Fibroblast of skin of back (primary cell): ENCODE measurements around the gene ADCY3.

Experiments
- DNase-seq: peaks from one replicate; pipeline ENCODE4 v3.0.0-alpha.2; 2013

Gene ADCY3

GRCh38 chr2:24925815-24926214 lies 5.8 kb upstream of the ADCY3 start:
- no peak for DNase-seq

GRCh38 chr2:24924732-24925131 lies 4.7 kb upstream of the ADCY3 start:
- no peak for DNase-seq

GRCh38 chr2:24924266-24924665 lies 4.2 kb upstream of the ADCY3 start:
- DNase-seq: no peak

GRCh38 chr2:24923106-24923505 lies 3.1 kb upstream of the ADCY3 start:
- no peak for DNase-seq

- DNase-seq: no peak
These were observed 2.5 kb upstream of the ADCY3 start for GRCh38 chr2:24922556-24922955.

DNA sequence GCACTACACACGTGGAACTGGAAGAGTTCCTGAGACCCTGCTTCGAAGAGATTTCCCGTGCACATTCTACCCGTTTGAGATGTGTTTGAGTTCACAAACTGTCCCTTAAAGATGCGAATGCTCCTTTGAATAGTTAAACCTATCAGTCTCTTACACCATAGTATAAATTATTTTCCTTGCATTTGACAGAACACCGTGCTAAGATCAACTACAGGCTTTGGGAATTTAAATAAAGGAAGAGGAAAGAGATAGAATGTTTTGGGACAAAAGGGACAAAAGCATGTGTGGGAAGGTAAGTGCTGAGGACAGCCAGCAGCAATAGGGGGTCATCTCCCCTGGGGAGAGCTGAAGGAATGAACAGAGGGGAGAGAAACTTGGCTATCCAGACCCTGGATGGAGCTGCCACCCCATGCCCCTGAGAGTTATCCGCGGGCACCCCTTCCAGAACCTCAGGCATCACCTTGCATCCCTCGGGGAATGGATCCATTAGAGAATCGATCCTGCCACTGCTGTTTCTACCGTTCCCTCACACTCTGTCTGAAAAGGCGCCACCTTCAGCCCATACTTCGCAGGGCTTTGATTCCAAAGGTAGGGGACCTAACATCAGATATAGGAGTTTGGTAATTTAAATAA lies 888 bp upstream of the ADCY3 start:
- DNase-seq: no peak

- no peak for DNase-seq
These were observed 435 bp downstream of the ADCY3 start for GRCh38 chr2:24919506-24920097.

GRCh38 chr2:24919037-24919505 lies 966 bp downstream of the ADCY3 start:
- peak; percentile 29 for DNase-seq

- DNase-seq: no peak
These were observed 1.6 kb downstream of the ADCY3 start for GRCh38 chr2:24918326-24919036.

- no peak for DNase-seq
These were observed 2.2 kb downstream of the ADCY3 start for GRCh38 chr2:24917731-24918325.

- no peak for DNase-seq
These were observed 3.0 kb downstream of the ADCY3 start for GRCh38 chr2:24917086-24917485.

DNA sequence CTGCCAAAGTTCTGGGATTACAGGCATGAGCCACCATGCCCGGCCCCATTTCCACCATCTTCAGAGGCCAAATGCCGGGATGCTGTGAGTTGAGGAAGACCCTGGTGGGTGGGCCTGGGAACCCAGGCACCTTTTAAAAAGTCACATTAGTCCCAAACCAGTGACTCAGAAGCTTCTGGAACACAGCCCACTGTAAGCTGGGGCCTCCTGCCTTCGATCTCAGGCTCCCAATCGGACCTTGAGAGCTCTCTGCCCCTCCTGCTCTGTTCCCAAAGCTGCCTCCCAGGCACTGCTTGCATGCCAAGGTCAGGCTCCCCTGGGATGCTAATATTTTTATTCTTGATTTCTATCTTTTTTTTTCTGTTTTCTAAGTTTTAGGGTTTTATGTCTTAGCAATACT lies 4.2 kb downstream of the ADCY3 start:
- peak; percentile 61 for DNase-seq

DNA sequence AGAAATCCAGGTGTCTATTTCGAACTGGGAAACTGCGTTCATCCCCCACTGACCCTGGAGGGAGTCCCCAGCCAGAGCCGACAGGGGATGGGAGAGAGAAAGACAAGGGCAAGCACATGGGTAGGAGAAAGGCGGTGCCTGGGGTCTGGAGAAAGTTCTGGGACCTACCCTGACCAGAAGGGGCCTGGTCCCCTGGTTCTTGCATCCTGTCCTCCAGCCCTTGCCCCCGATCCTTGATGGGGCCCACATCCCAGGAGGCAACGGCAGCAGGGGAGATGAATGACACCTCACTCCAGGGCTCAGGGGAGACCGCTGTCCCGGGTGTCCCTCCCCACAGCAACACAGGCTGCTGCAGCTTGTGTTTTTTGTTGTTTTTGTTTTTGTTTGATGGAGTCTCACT lies 4.9 kb downstream of the ADCY3 start:
- no peak for DNase-seq

- DNase-seq: no peak
These were observed 5.3 kb downstream of the ADCY3 start for GRCh38 chr2:24914713-24915112.

DNA sequence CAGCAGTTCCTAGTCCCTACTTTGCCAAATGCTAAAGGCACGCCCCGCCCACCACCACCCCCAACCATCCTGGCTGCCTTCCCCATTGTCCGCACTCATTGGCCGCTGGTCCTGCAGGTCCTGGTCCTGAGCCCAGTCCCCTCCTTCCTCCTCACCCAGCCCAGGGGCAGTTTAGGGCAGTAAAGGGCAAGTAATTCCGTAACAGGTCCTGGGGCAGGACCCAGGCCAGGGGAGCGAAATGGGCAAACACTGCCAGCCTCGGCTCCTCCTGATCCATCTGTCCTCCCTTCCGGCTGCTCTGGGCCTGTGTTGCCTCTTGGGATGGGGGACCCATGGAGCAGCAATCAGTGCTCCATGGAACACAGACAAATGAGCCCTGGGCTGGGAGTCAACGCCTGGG lies 6.1 kb downstream of the ADCY3 start:
- DNase-seq: no peak

DNA sequence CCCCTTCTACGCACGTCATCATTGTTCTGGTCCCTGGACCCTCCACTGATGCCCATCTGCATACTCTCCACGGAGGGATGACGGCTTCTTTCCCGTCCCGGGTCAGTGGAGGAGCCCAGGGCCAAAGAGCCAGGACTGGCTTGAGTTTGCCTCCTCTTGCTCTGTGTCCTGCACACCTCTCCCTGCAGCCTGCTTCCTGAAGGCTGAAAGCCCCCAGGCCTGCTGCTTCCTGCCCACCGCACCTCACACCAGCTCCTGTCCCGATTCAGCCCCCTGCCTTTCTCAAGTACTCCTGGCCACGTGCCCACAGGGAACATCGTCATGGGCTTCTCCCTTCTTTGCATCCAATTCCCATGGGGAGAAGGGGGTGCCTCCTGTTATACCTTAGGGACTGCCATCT lies 7.1 kb downstream of the ADCY3 start:
- no peak for DNase-seq

DNA sequence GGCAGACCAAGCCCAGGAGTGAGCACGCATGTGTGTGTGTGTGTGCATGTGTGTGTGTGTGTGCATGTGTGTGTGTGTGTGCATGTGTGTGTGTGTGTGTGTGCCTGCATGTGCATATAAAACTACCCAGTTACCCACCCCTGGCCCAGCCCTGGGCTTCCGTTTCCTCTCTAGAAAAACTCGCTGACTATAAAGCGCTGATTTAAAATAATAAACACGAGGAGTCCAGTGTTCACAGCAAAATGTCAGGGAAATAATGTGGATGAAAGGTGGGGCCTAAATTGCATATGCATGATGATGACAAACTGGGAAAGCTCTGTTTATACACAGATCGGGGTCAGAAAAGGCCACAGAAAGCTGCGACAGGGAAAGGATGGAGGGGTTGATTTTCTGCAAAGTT lies 7.5 kb downstream of the ADCY3 start:
- no peak for DNase-seq

DNA sequence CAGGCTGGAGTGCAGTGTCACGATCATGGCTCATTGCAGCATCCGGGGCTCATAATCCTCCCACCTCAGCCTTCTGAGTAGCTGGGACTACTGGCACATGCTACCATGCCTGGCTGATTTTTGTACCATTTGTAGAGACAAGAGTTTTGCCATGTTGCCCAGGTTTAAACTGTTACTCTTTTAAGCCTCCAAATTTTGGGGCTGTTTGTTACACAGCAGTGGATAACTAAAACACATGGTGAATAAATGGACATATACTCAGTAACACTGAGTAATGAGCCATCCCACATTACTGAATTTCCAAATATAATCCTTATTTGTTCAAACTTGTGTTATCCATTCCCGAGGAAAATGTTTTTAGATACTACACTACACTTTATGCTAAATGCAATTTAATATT lies 9.8 kb downstream of the ADCY3 start:
- DNase-seq: no peak

DNA sequence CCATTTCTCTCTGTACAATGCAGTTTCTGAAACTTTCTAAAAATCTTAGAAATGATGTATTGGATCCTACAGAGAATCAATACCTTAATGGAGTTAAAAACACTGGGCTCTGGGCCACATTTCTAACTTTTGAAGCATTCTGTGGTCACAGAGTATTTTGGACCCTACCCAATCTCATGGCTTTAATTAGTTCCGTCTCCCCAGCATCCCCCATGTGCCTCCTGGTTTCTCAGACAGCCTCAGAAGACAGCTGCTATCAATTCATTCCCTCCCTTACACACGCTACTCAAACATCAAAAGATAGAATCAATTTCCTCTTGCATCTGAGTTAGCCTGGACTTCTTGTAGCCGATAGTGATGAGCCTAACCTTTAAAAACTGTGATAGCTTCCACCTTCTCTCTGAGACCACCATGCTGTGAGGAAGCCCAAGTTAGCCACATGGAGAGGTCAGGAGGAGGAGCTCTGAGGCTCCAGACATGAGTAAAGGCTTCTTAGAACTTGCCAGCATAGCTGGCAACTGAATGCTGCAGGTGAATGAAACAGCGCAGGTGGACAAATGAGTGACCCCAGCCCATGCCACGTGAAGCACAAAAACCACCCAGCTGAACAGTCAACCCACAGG lies 10.4 kb downstream of the ADCY3 start:
- peak; percentile 30 for DNase-seq

GRCh38 chr2:24908461-24908901 lies 11.6 kb downstream of the ADCY3 start:
- DNase-seq: no peak

- DNase-seq: no peak
These were observed 12.9 kb downstream of the ADCY3 start for GRCh38 chr2:24907116-24907515.

- DNase-seq: no peak
These were observed 13.6 kb downstream of the ADCY3 start for GRCh38 chr2:24906466-24906865.
